Hepatocyte (in vitro differentiated cells): Measurements from ENCODE around the gene THAP3.

Experiments used
- CTCF ChIP-seq: fragments of 200-600 bp; sonication (generic); IDR thresholded peaks from 2 replicates; pipeline ENCODE4 v1.5.1; 2016; ENCODE audit warnings: antibody characterized with exemption, mild to moderate bottlenecking; ENCODE audit not compliant: poor library complexity
- EZH2 ChIP-seq: fragments of 200-600 bp; sonication (generic); IDR thresholded peaks from 2 replicates; pipeline ENCODE4 v1.6.1; 2016; ENCODE audit warnings: antibody characterized with exemption, mild to moderate bottlenecking, borderline replicate concordance
- EZH2phosphoT487 ChIP-seq: fragments of 200-600 bp; sonication (generic); IDR thresholded peaks from one replicate; pipeline ENCODE4 v1.6.1; 2018; ENCODE audit warnings: antibody characterized with exemption, mild to moderate bottlenecking, low read depth, moderate library complexity; ENCODE audit not compliant: unreplicated experiment, severe bottlenecking

- TF ChIP-seq CTCF (no peak), EZH2 (no peak), EZH2phosphoT487 (no peak)
These were observed 42.3 kb upstream of the THAP3 start for GRCh38 chr1:6582370-6582769.
